GM19238 (cell line): ENCODE measurements around the gene UBAC2.
"Not testable (repeated sequence)": the region's sequence is repeated elsewhere in the genome, so short reads cannot be mapped to it uniquely, and the experiment has no call there.

Source experiments
- DNase-seq: peaks from one replicate; pipeline ENCODE4 v3.0.0; 2011; ENCODE audit warnings: low spot score; ENCODE audit not compliant: insufficient read length

The UBAC2 gene

GRCh38 chr13:99182439-99182838, 18.2 kb upstream of the UBAC2 start:
- DNase-seq, result no peak

DNA sequence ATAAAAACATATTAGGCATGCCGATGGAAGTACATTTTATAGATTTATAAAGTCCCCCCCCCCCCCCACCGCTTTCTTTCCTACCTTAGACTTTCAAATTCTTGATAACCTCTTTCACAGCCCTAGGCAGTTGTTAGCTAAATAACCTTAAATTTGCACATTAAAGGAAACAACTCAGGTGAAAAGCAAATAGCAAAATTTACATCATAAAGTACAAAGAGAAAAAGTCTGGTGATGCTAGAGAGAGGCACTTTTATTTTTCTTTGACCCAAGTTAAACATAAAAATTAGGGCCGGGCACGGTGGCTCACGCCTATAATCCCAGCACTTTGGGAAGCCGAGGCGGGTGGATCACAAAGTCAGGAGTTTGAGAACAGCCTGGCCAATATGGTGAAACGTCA, 15.0 kb upstream of the UBAC2 start:
- DNase-seq, result no peak

DNA sequence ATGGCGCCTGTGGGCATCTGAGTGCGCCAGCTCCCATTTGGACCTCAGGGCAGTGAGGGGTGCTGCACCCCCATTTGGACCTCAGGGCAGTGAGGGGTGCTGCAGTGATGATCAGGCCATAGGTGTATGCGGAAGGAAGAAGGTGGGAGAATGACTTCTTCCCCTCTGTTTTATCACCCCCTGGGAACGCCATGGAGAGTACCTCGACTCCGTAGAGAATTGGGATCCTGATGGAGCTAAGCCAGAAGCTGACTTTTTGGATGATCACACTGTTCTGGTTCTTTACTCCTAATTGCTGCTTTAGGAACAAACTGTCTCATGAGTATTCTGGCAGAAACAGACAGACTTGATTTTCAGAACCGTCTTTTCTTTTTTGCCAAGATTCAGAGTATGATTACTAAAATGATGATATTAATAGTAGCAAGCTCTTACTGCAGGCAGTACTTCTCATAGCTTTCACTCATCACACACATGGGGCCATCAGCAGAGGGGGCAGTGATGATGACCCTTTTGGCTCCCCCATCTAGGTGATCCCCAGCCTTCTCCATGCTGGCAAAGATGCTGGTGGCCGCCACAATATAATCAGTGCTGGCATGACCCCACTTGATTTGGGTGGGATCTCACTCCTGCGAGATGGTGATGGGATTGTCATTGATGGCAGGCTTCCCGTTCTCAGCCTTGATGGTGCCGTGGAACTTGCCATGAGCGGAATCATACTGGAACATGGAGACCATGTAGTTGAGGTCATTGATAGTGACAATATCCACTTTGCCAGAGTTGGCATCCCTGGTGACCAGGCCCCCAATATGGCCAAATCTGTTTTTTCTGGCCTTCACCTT, 10.3 kb upstream of the UBAC2 start:
- DNase-seq, result no peak

GRCh38 chr13:99191336-99191899, 9.2 kb upstream of the UBAC2 start:
- DNase-seq, result no peak

DNA sequence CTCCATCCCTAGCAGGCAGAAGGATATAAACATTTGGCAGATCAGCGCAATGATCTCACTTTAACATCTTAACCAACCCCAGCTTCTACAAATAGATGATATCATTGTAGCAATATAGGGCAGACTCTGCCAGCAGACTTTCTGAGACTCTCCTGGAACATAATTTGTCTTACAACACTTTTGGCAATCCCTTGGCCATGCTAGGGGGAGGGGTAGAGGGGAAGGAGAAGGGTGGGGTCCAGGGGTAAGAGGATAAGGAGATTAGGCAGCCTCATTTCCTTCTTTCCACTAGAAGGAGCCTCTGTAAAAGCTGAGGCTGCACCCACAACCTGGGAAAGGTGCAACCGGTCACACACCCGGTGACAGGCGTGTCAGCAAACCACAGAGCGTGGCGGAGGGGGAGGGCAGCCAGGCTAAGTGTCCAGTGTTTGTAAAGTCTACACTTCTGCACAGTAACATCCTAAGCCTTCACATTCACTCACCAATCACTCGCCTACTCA, 8.7 kb upstream of the UBAC2 start:
- no peak for DNase-seq

DNA sequence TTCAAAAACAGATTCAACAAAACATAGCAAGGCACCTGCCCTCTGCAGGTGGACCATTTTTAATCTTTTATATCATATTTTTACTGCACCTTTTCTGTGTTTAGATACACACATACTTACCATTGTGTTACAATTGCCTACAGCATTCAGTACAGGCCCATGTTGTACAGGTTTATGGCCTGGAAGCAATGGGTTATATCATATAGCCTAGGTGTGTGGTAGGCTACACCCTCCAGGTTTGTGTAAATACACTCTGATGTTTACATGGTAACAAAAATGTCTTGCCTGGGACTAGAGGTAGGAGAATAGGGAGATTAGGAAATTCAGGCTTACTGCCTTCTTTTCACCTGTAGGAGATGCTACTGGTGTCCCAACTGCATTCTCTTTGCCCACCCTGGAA, 8.2 kb upstream of the UBAC2 start:
- no peak for DNase-seq

DNA sequence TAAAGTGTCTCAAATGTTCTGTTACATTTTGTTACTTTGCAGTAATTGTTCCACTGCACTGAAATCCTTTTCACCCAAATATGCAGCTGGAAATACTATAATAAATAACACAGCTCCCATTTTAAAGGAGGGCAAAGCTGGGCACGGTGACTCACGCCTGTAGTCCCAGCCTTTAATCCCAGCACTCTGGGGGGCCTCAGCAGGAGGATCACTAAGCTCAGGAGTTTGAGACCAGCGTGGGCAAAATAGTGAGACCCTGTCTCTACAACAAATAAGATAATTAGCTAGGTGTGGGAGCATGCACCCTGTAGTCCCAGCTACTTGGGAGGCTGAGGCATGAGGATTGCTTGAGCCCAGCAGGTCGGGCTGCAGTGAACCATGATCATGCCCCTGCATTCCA, 7.5 kb upstream of the UBAC2 start:
- DNase-seq, result no peak

GRCh38 chr13:99196466-99197116, 4.1 kb upstream of the UBAC2 start:
- no peak for DNase-seq

GRCh38 chr13:99197117-99197651, 3.5 kb upstream of the UBAC2 start:
- no peak for DNase-seq

DNA sequence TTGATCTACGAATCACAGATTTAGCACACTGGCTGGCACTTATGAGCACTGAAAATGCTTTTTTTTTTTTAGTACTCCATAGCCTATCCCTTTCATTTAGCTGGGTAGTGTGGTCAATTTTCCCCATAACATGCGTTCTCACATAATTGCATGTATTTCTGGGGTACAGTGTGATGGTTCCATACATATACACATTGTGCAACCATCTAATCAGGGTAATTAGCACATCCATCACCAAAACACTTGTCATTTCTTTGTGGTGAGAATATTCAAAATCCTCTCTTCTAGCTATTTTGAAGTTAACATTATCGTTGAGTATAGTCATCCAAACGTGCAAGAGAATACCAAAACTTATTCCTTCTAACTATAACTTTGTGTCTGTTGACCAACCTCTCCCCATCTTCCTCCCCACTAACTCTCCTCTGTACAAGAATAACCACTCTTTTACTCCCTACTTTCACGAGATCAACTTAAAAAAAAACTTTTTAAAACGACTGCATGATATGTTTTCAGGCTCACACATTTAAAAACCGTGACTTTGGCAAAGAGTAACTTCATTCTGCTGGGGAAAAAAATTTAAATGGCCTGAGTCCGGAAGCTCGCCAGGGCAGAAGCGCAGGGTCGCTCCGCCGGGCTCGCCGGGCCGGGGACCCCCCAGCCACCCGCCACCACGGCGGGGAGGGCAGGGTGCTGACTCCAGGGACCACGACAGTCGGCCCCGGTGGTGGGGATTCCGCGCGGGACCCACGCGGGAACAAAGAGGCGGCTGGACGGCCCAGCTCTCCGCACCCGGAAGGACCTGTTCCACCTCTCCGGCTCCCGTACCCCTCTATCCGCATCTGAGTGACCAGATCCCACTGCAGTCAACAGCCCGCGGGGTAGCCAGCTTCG, 868 bp upstream of the UBAC2 start:
- DNase-seq, result no peak

DNA sequence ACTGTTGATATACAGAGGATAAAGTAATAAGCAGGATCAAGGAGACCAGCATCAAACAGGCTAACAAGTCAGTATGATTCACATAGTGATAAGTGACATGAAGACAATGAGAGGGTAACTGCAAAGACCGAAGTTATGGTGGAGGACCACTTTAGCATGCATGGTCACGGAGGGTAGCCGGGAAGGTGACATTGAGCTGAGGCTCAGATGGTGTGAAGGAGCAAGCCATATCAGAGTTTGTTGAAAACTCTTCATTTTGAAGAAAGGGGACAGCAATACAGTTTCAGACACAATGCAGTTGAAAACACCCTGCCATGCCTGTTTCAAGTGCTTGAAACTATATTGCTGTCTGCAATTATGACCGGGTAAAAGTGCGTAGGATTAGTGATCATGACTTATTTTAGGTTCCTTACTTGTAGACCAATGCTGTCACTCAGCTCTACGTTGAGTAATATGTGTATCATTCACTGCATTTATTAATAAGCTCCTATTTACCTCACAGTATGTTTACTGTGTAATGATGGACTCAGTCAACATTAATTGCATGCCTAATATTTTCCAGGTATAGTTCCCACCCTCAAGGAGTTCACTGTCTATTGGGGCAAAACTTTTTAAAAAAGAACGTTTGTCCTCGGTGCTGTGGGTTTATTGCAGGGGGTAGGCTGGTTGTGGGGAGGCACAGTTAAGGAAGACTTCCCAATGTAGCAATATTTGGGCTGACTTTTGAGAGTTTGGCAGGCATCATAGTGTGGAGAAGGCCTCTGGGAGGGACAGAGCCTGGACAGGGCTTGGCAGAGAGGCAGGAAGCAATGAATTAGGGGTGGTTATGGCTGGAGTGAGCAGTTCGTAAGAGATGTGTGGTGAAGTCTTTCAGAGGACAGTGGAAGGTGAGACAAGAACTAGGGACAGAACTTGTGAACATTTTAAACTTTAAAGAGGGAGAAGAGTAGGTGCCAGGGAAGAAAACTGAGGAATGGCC, 3.2 kb downstream of the UBAC2 start:
- no peak for DNase-seq

DNA sequence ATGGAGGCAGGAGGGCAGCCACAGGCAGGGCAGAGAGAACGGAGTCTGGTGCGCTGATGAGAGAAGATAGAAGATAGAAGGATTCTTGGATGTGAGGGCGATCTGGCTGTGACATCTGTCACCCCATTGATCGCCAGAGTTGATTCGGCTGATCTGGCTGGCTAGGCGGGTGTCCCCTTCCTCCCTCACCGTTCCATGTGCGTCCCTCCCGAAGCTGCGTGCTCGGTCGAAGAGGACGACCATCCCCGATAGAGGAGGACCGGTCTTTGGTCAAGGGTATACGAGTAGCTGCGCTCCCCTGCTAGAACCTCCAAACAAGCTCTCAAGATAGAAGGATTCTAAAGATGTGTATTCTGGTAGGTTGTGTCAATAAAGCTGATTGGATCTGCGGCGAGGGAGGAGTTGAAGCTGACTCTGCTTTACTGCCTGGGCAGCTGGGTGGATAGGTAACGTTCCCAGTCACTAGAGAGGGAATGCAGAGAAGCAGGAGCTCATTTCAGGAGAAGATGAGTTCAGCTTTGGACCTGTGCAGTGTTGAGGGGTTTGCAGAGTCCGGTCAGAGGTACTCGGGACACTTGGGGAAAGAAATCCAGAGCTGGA, 5.1 kb downstream of the UBAC2 start:
- no peak for DNase-seq

- no peak for DNase-seq
These were observed 5.6 kb downstream of the UBAC2 start for GRCh38 chr13:99206226-99206625.

DNA sequence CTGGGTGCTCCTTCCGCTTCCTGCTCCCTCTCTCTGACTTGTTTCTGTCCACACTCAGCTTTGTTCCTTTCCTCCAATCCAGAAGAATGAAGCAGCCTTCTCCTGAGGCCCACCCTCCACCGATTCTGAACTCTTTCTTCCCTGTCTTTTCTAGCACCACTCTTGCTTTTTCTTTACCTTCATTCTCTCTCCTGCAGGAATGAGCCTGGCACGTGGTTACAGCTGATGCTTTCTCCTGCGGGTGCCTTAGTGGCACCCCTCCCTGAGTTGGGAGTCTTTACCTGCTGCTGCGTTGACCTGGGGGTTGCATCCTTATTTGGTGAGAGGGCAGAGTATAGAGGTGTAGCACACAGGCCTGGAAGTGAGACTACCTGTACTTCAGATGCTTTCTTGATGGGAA, 6.2 kb downstream of the UBAC2 start:
- DNase-seq, result no peak

DNA sequence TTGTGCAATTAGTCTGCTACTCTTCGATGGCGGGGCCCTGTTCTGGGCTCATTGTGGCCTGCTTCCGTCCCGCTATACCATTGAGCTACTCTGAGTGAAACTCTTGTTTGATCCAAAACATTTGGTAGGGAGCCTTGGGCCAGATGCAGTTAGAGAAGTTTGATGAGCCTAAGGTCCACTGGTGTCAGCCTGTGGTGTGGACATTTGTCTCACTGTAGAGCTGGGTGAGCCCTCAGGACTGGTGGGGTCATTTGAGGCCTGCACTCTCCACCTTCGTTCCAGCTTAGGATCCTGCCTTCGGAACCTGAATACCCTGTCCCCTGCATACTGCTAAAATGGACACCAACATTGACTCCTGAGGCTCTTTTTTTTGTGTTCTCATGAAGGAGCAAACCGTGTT, 6.9 kb downstream of the UBAC2 start:
- DNase-seq, result no peak

DNA sequence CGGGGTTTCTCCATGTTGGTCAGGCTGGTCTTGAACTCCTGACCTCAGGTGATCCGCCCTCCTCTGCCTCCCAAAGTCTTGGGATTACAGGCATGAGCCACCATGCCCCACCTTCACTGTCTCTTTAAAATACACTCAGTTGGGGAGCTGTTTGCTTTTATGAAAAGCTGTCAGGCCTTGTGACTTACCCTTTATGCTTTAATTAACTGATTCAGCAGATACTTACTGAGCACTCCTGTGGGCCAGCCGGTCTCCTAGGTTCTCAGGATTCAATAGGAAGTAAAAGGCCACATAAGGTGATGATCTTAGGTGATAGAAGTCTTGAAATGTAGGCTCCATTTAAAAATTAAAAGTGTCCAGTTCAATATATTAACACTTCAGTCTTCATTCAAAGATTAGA, 7.5 kb downstream of the UBAC2 start:
- no peak for DNase-seq

- DNase-seq, result no peak
These were observed 8.3 kb downstream of the UBAC2 start for GRCh38 chr13:99208845-99209527.

GRCh38 chr13:99210627-99211026, 10.0 kb downstream of the UBAC2 start:
- DNase-seq, result not testable (repeated sequence)

DNA sequence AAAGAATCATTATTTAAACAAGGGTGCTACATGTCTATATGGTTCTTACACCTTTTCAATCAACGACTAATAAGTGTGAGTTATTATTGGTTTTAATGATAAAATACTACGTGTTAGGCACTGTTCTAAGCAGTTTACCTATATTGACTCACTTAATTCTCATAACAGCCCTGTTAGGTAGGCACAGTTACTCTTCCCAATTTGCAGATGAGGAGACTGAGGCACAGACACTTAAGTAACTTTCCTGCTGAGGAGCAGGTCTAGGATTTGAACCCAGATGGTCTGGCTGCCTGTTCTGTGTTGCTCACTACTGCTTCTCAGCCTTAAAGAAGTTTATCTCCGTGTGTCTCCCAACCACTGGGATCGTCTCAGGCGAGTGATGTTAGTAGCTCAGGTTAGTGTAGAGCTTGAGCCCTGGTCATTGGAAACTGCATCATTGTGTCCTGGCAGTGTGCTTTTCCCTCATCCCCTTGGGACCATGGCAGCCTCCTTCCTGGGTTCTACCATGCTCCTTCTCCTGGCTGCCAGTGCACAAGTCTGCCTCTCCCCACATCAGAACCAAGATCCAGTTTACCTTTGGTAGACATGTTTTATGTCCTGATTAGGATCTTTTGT, 10.9 kb downstream of the UBAC2 start:
- no peak for DNase-seq
